Right renal cortex interstitium (tissue), 3 donors: Measurements from ENCODE around the gene HOMER2. TPM values are rescaled to one million over a fixed set of nuclear protein-coding genes. Genes with fewer than 3 reads are reported as not detected.
A peak's percentile ranks its signal among the peaks of the same experiment; 100 is the strongest.
"Not testable (repeated sequence)": the region's sequence is repeated elsewhere in the genome, so short reads cannot be mapped to it uniquely, and the experiment has no call there.

Source experiments
- DNase-seq, 3 donors: peaks; one replicate each; pipeline ENCODE4 v3.0.0-alpha.2; 2013; ENCODE audit warnings: low read depth in 3 of 3, low spot score in 2 of 3
- polyA plus RNA-seq, 3 donors: library from polyadenylated mRNA; unstranded; fragments of 120-200 nt; gene quantifications; one replicate each; pipeline ENCODE4 v1.2.1, GENCODE V29; 2013; ENCODE audit not compliant: insufficient read length in 3 of 3

The HOMER2 gene
- polyA plus RNA-seq, 3 donors, result 28.3 to 29.8 (median 29.3) TPM

- DNase-seq, result no peak
Observed at GRCh38 chr15:82870727-82871320, 81.7 kb downstream of the HOMER2 start.

DNA sequence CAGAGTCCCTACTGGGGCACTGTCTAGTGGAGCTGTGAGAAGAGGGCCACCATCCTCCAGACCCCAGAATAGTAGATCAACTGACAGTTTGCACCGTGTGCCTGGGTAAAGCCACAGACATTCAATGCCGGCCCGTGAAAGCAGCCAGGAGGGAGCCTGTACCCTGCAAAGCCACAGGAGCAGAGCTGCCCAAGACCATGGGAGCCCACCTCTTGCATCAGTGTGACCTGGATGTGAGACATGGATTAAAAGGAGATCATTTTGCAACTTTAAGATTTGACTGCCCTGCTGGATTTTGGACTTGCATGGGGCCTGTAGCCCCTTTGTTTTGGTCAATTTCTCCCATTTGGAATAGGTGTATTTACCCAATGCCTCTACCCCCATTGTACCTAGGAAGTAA, 86.5 kb downstream of the HOMER2 start:
- not testable (repeated sequence) for DNase-seq

DNA sequence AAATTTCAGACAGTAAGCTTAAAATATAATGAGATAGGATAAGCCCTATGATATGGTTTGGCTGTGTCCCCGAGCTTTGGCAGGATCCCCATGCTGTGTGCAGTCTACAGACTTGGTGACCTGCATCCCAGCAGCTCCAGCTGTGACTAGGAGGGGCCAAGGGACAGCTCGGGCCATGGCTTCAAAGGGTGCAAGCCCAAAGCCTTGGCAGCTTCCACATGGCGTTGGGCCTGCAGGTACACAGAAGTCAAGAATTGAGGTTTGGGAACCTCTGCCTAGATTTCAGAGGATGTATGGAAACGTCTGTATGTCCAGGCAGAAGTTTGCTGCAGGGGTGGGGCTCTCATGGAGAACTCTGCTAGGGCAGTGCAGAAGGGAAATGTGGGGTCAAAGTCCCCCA, 86.9 kb downstream of the HOMER2 start:
- DNase-seq, result not testable (repeated sequence)

DNA sequence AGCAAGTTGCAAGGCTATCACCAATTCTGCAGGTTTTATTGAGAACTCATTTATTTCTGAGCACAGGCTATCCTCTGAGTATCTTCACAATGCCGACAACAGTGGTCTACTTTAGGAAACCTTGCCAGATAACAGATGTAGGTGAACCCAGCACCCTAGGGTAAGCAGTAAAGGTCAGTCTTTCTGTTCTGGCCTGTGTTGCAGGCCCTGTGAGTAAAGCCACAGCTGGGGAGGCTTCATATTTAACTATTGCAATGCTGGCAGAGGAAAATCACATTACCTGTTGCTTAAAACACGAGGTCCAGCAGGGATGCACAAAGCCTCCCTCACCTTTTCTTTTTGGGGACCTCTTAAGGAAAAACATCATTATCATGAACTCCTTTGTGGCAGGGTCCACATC, 87.6 kb downstream of the HOMER2 start:
- DNase-seq, result no peak

DNA sequence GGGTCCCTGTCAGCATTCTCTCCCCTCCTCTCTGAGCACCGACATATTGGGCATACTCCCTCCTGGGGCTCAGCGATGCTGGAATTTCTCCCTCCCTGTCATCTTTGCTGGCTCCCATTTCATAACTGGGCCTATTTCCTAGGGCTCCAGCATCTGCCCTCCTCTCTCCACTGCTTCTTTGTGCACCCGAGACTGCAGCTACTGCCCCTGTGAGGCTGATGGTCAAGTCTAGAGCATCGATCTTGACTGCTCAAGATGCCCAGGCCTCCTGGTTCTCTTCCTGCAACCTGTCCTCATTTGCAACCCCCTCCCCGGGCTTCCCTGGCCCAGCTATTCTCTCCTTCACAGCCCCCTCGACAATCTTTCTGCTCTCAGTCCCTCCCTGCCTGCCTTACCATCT, 89.6 kb downstream of the HOMER2 start:
- DNase-seq, result no peak

GRCh38 chr15:82858932-82859331, 93.6 kb downstream of the HOMER2 start:
- DNase-seq, result no peak

DNA sequence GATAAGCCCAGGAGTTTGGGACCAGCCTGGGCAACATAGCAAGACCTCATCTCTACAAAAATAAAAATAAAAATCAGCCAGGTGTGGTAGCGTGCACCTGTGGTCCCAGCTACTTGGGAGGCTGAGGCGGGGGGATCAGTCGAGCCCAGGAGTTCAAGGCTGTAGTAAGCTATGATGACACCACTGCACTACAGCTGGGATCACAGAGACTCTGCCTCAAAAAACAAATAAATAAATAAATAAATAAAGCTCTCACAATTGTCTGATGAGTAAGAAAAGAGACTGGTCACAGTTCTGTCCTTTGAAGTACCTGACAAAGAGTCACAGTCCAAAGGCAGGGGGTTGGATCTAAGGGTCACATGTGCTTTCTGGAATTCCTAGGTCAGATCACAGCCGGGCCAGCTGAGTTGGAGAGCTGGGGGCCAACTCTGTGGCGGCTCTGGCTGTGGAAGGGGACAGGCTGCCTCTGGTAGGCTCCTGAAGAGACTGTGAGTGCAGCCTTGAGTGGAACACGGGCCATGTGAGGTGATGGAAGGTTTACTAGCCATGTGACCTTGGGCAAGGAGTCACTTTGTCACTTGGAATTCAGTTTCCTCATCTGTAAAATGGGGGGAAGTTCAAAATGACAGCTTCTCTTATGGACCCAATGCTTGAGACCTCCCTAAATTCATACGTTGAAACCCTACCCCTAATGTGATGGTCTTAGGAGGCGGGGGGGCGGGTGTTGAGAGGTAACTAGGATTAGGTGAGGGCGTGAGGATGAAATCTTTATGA, 95.9 kb downstream of the HOMER2 start:
- no peak for DNase-seq

DNA sequence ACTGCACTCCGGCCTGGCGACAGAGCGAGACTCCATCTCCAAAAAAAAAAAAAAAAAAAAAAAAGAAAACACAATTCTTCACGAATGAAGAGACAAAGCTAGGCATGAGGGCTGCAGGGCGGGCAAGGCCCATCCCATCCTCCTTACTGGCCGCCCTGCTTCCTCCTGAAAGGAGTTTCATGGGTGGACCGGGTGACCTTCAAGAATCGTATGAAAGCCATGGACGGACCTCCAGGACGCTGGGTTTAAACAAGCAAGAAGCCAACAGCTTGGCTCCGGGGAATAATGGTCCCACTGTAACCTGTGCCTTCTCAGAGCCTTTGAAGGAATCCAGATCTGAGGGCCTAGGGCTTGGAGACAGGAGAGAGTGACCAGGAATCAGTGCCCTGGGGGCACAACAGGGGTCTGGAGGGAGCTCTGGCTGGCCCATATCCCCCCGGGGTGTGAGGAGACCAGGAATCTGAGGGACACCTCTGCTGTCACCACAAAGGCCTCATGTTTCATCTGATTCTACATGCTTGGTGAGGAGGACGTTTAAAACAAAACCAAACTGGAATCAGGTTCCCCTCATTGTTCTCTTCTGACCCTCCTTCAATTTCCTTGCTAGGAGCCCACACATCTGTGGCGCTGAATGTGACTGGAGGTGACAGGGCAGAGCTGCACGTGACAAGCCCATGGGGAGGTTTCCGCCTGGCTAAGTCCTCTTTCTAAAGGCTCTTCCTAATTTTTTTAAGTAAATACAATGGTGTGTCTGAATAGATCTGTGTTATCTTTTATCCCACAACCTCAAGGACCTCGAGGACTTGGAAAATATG, 97.0 kb downstream of the HOMER2 start:
- DNase-seq, result no peak

GRCh38 chr15:82854554-82854953, 98.0 kb downstream of the HOMER2 start:
- DNase-seq, result no peak

- no peak for DNase-seq
Observed at GRCh38 chr15:82852941-82853561, 99.5 kb downstream of the HOMER2 start.

GRCh38 chr15:82851981-82852511, 100.5 kb downstream of the HOMER2 start:
- DNase-seq, result no peak

- no peak for DNase-seq
Observed at GRCh38 chr15:82851306-82851850, 101.1 kb downstream of the HOMER2 start.

DNA sequence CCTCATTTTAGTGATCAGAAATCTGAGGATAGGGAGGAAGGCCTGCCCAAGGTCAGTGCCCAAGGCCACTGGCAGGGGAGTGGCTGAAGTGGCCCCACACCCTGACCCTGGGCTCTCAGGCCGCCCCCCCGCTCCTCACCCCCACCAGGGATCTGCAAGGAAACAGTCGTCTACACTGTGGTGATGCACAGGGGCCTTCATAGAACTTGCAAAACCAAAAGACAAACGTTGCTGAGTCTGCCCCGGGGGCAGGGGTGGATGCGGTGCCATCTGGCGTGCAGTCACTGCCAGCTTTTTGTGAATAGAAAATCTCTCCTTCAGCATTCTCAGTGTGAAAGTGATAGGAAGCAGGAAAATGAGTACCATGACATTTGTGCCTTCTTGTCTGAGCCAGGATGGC, 101.8 kb downstream of the HOMER2 start:
- no peak for DNase-seq

DNA sequence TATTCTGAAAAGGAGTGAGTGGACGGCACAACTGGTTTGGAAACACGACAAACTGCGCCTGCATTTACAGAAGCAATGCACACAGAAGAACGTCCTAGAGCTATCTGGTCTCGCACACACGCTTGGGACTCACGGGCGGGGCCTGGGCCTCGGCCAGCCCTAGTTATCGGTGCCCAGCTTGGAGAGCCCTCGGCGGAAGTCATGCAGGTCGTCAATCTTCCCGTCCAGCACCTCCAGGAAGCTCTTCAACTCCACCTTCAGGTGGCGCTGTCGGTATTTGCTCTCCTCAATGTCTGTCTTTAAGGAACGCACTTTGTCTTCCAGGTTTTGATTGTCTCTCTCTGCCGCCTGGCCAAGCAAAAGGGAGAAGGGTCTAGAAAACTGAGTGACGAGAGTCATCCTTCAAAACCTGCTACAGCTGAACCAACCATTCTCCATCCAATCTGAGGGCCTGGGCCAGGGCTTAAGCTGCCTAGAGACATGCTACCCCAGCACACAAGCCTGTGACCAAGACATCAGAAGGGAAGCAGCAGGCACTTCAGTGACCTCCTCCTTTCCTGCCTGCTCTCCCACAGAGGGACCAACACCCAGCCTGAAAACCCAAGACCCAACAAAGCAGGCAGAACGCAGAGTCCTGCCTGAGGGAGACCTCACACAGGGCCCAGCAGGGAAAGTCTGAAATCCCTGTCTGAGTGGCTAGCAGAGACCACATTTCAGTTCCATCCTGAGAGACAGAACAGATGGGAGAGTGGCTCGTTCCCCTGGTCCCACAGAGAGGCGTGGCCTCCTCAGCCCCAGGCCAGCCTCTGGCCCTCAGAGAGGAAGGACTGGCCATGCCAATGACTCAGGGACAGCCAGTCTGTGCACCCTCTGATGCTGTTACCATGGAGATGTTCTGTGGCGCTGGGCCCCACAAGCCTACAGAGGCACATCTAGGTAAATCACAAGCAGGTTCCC, 102.7 kb downstream of the HOMER2 start:
- DNase-seq, result peak; percentile 54 to 73 (median 67)

DNA sequence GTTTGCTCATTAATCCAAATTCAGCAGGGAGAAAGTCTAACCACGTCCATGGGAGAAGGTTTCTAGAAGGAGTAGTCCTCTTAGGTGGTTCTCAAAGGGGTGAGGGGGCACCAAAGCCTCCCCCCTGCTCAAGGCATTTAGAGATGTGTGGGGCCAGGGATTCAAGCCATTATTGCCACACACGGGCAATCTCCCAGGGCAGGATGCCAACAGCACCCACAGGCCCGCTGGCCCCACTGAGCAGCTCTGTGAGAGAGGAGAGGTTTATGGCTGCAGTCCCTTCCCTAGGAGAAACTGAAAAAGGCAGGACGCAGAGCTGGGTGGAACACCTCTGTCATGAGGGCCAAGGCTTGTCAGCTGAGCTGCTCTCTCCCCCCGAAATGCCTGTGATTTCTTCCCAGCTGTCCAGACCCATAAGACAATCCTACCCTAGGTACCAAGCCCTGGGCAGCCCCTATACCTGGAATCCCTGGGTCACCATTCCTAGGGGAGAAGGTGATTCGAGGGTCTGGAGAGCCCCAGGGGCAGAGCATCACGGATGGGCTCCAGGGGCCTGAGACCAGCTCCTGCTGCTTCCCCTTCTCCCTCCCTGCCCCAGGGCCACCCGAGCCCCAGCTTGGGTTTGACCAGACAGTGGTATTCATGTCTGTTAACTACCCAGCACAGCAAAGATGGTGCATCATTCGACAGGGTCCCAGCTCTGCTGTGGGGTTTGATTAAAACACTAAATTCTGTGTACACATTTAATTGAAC, 104.1 kb downstream of the HOMER2 start:
- DNase-seq, result no peak

- DNase-seq, result no peak
Observed at GRCh38 chr15:82847703-82848102, 104.8 kb downstream of the HOMER2 start.

- DNase-seq, result no peak
Observed at GRCh38 chr15:82846621-82847020, 105.9 kb downstream of the HOMER2 start.

DNA sequence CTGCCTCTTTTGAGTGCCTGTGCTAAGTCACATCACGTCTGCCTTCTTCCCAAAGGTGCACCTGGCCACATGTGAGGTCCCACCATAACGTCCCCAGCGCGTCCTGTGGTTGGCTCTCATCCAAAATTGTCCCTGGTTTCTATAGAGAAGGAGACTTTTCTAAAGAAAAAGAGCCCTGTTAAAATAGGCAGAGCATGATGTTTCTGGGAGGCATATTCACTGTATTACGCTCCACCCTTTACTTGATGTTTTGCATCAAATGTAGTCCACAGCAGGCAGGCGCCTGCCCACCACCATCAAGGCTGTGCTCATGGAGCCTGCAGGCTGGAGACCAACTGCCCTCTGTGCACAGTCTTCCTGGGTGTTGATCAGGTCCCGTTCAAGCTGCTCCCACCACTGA, 106.8 kb downstream of the HOMER2 start:
- DNase-seq, result no peak

GRCh38 chr15:82843566-82843965, 109.0 kb downstream of the HOMER2 start:
- DNase-seq, result no peak
